Neuronal stem cell (in vitro differentiated cells): ENCODE results near the gene CTXND1.

Experiments used
- DNase-seq: peaks from one replicate; pipeline ENCODE4 v3.0.0-alpha.2; 2013; ENCODE audit warnings: low spot score
- H2AFZ ChIP-seq: one replicate; pipeline ENCODE4 v1.6.1; 2013; ENCODE audit warnings: mild to moderate bottlenecking, low read length, inconsistent platforms
- H2AK5ac ChIP-seq: 2 replicates; pipeline ENCODE4 v1.6.1; 2013; ENCODE audit warnings: low read depth, mild to moderate bottlenecking, inconsistent platforms, low read length, moderate library complexity, mixed read lengths
- H2BK120ac ChIP-seq: 2 replicates; pipeline ENCODE4 v1.6.1; 2013; ENCODE audit warnings: low read depth, mild to moderate bottlenecking, inconsistent platforms, low read length, moderate library complexity, mixed read lengths
- H2BK12ac ChIP-seq: one replicate; pipeline ENCODE4 v1.6.1; 2013; ENCODE audit warnings: low read length, inconsistent platforms
- H2BK15ac ChIP-seq: 2 replicates; pipeline ENCODE4 v1.6.1; 2013; ENCODE audit warnings: mild to moderate bottlenecking, low read length, inconsistent platforms, mixed read lengths
- H2BK5ac ChIP-seq: one replicate; pipeline ENCODE4 v1.6.1; 2013; ENCODE audit warnings: inconsistent platforms, mild to moderate bottlenecking, low read length, moderate library complexity
- H3K14ac ChIP-seq: one replicate; pipeline ENCODE4 v1.6.1; 2013; ENCODE audit warnings: low read length, inconsistent platforms
- H3K18ac ChIP-seq: 2 replicates; pipeline ENCODE4 v1.6.1; 2013; ENCODE audit warnings: low read length, inconsistent platforms
- H3K23ac ChIP-seq: 2 replicates; pipeline ENCODE4 v1.6.1; 2013; ENCODE audit warnings: low read depth, mild to moderate bottlenecking, mixed read lengths, low read length, inconsistent platforms; ENCODE audit not compliant: poor library complexity
- H3K27ac ChIP-seq: replicated peaks from 3 replicates; pipeline ENCODE4 v1.5.1; 2013; ENCODE audit warnings: low read length, inconsistent platforms
- H3K27me3 ChIP-seq, 3 experiments: 2 replicates each; pipeline ENCODE4 v1.6.1; 2013; ENCODE audit warnings: low read length in 3 of 3, mild to moderate bottlenecking in 2 of 3, inconsistent platforms in 1 of 3, low read depth in 1 of 3, mixed read lengths in 1 of 3, moderate library complexity in 1 of 3; ENCODE audit not compliant: control insufficient read depth in 3 of 3, insufficient read depth in 3 of 3
- H3K36me3 ChIP-seq, 2 donors: replicated peaks in 1 of 2; 2 replicates each; pipeline ENCODE4 v1.6.1; 2013; ENCODE audit warnings: low read length in 2 of 2; ENCODE audit not compliant: control insufficient read depth in 2 of 2, insufficient read depth in 2 of 2
- H3K4ac ChIP-seq: 2 replicates; pipeline ENCODE4 v1.6.1; 2013; ENCODE audit warnings: inconsistent platforms, mild to moderate bottlenecking, low read length, moderate library complexity
- H3K4me1 ChIP-seq, 2 donors: 1 replicate in 1 of 2; 2 replicates in 1 of 2; pipeline ENCODE4 v1.6.1; 2013; ENCODE audit warnings: low read length in 2 of 2, low read depth in 1 of 2; ENCODE audit not compliant: control insufficient read depth in 2 of 2, insufficient read depth in 1 of 2
- H3K4me2 ChIP-seq: one replicate; pipeline ENCODE4 v1.6.1; 2013; ENCODE audit warnings: mild to moderate bottlenecking, low read length, inconsistent platforms; ENCODE audit not compliant: insufficient read depth, poor library complexity, severe bottlenecking
- H3K4me3 ChIP-seq, 2 donors: 2 replicates each; pipeline ENCODE4 v1.5.1; 2013; ENCODE audit warnings: low read length in 2 of 2, mild to moderate bottlenecking in 2 of 2, inconsistent platforms in 1 of 2, moderate library complexity in 1 of 2
- H3K79me1 ChIP-seq: one replicate; pipeline ENCODE4 v1.6.1; 2013; ENCODE audit warnings: low read depth, mild to moderate bottlenecking, inconsistent platforms, low read length, moderate library complexity
- H3K9ac ChIP-seq: one replicate; pipeline ENCODE4 v1.6.1; 2013; ENCODE audit warnings: mild to moderate bottlenecking, low read depth, low read length, inconsistent platforms; ENCODE audit not compliant: poor library complexity
- H3K9me3 ChIP-seq, 2 donors: replicated peaks in 1 of 2; 2 replicates each; pipeline versions ENCODE3 to v1.6.1; 2013; ENCODE audit warnings: low read length in 2 of 2, mild to moderate bottlenecking in 2 of 2, inconsistent platforms in 1 of 2, low read depth in 1 of 2, mixed read lengths in 1 of 2, moderate library complexity in 1 of 2; ENCODE audit not compliant: control insufficient read depth in 2 of 2, insufficient read depth in 1 of 2
- H4K8ac ChIP-seq: one replicate; pipeline ENCODE4 v1.6.1; 2013; ENCODE audit warnings: low read depth, mild to moderate bottlenecking, inconsistent platforms, low read length, moderate library complexity
- H4K91ac ChIP-seq: one replicate; pipeline ENCODE4 v1.6.1; 2013; ENCODE audit warnings: low read length, low read depth, mild to moderate bottlenecking, inconsistent platforms; ENCODE audit not compliant: poor library complexity
- WGBS, 2 donors: extraction: QIAGEN DNeasy Blood & Tissue Kit; methylation state at CpG; one replicate each; pipeline ENCODE4 v1.1.7; 2013; ENCODE audit warnings: missing lambda C conversion rate in 2 of 2, mixed read lengths in 1 of 2; ENCODE audit not compliant: insufficient read length in 2 of 2, insufficient replicate concordance in 1 of 2; ENCODE audit errors: extremely low coverage in 2 of 2; 5-methylcytosine and 5-hydroxymethylcytosine counted together

The CTXND1 gene

GRCh38 chr15:80179025-80179759 lies 72.8 kb downstream of the CTXND1 start:
- no peak overlapping the region for H2BK120ac ChIP-seq
- peak overlapping the region; percentile 31 for H3K9ac ChIP-seq
- no peak overlapping the region for H3K4ac ChIP-seq
- H4K91ac ChIP-seq = peak overlapping the region; percentile 4
- no peak overlapping the region for H3K14ac ChIP-seq
- no peak for DNase-seq
- H3K23ac ChIP-seq = peak overlapping the region; percentile 28
- H2AFZ ChIP-seq = no peak overlapping the region
- H3K27ac ChIP-seq = no peak overlapping the region
- H3K9me3 ChIP-seq = no peaks in the 10 kb centered on the region
- peak overlapping the region; percentile 46 for H2BK5ac ChIP-seq
- H3K79me1 ChIP-seq = no peaks in the 10 kb centered on the region
- H3K4me2 ChIP-seq = no peak overlapping the region
- no CpG with 5 or more reads among the region's 17 CpGs for WGBS, 2 donors
- peak overlapping the region; percentile 32 for H2BK15ac ChIP-seq
- no peaks in the 10 kb centered on the region for H3K4me1 ChIP-seq
- H3K18ac ChIP-seq = peak overlapping the region; percentile 78
- no peaks in the 10 kb centered on the region for H3K27me3 ChIP-seq
- H3K4me3 ChIP-seq = no peak overlapping the region
- peaks cover 4 to 10% of the 10 kb centered on the region in 2 donors for H3K36me3 ChIP-seq
- H4K8ac ChIP-seq = no peak overlapping the region
- peak overlapping the region; percentile 45 for H2AK5ac ChIP-seq
- no peak overlapping the region for H2BK12ac ChIP-seq

- no peaks in the 10 kb centered on the region for H3K79me1 ChIP-seq
- H3K9me3 ChIP-seq = no peaks in the 10 kb centered on the region
- H3K4me1 ChIP-seq = no peaks in the 10 kb centered on the region
- no peak overlapping the region for H2BK120ac ChIP-seq
- no peak overlapping the region for H4K8ac ChIP-seq
- H3K27me3 ChIP-seq = no peaks in the 10 kb centered on the region
- H3K18ac ChIP-seq = no peak overlapping the region
- H2BK12ac ChIP-seq = no peak overlapping the region
- H3K27ac ChIP-seq = no peak overlapping the region
- no peak overlapping the region for H3K4me2 ChIP-seq
- no peak overlapping the region for H2AFZ ChIP-seq
- H2AK5ac ChIP-seq = no peak overlapping the region
- no peak overlapping the region for H3K14ac ChIP-seq
- WGBS, 2 donors = no CpG with 5 or more reads among the region's 2 CpGs
- H3K9ac ChIP-seq = no peak overlapping the region
- H3K4ac ChIP-seq = no peak overlapping the region
- no peak overlapping the region for H3K23ac ChIP-seq
- H3K36me3 ChIP-seq = peaks cover 6 to 9% of the 10 kb centered on the region in 2 donors
- no peak for DNase-seq
- no peak overlapping the region for H2BK15ac ChIP-seq
- H4K91ac ChIP-seq = no peak overlapping the region
- H3K4me3 ChIP-seq = no peak overlapping the region
- no peak overlapping the region for H2BK5ac ChIP-seq
These were observed 74.9 kb downstream of the CTXND1 start for GRCh38 chr15:80177156-80177555.

- Histone ChIP-seq H2BK12ac (no peak overlapping the region), H2BK120ac (no peak overlapping the region), H3K36me3 (peaks cover 5 to 6% of the 10 kb centered on the region in 2 donors), H3K4me3 (no peak overlapping the region), H3K9ac (no peak overlapping the region), H3K9me3 (no peaks in the 10 kb centered on the region), H2AK5ac (no peak overlapping the region), H4K91ac (no peak overlapping the region), H4K8ac (no peak overlapping the region), H2BK15ac (no peak overlapping the region), H3K23ac (no peak overlapping the region), H2AFZ (no peak overlapping the region), H3K27me3 (no peaks in the 10 kb centered on the region), H3K14ac (no peak overlapping the region), H2BK5ac (no peak overlapping the region), H3K79me1 (no peaks in the 10 kb centered on the region), H3K27ac (no peak overlapping the region), H3K4ac (no peak overlapping the region), H3K4me1 (peaks cover 0 to 3% of the 10 kb centered on the region in 2 donors), H3K4me2 (no peak overlapping the region), H3K18ac (no peak overlapping the region)
- no CpG with 5 or more reads among the region's 6 CpGs for WGBS, 2 donors
- DNase-seq = no peak
These were observed 75.6 kb downstream of the CTXND1 start for GRCh38 chr15:80176443-80176842.

GRCh38 chr15:80175436-80175835 lies 76.6 kb downstream of the CTXND1 start:
- no peak overlapping the region for H3K14ac ChIP-seq
- no peak overlapping the region for H2BK12ac ChIP-seq
- peaks cover 0 to 3% of the 10 kb centered on the region in 2 donors for H3K4me1 ChIP-seq
- H3K23ac ChIP-seq = no peak overlapping the region
- H3K79me1 ChIP-seq = no peaks in the 10 kb centered on the region
- H2BK5ac ChIP-seq = no peak overlapping the region
- H4K8ac ChIP-seq = no peak overlapping the region
- H3K4ac ChIP-seq = no peak overlapping the region
- WGBS, 2 donors = no CpG with 5 or more reads among the region's 9 CpGs
- no peak overlapping the region for H2AK5ac ChIP-seq
- no peak overlapping the region for H3K18ac ChIP-seq
- no peaks in the 10 kb centered on the region for H3K27me3 ChIP-seq
- no peak overlapping the region for H2AFZ ChIP-seq
- no peak overlapping the region for H3K9ac ChIP-seq
- no peak overlapping the region for H3K4me3 ChIP-seq
- H3K27ac ChIP-seq = no peak overlapping the region
- H3K9me3 ChIP-seq = no peaks in the 10 kb centered on the region
- H3K36me3 ChIP-seq = peaks cover 0 to 6% of the 10 kb centered on the region in 2 donors
- H4K91ac ChIP-seq = no peak overlapping the region
- no peak for DNase-seq
- H2BK120ac ChIP-seq = no peak overlapping the region
- H2BK15ac ChIP-seq = no peak overlapping the region
- no peak overlapping the region for H3K4me2 ChIP-seq
